Smooth muscle cell (in vitro differentiated cells): ENCODE results near the gene RNF145. TPM values are rescaled to one million over a fixed set of nuclear protein-coding genes. Genes with fewer than 3 reads are reported as not detected.
A peak's percentile ranks its signal among the peaks of the same experiment; 100 is the strongest.

Source experiments
- DNase-seq: peaks from one replicate; lab custom pipeline; 2025; ENCODE audit not compliant: unreplicated experiment; lab: John Stamatoyannopoulos, UW
- H2AFZ ChIP-seq: fragments of 200-600 bp; sonication (generic); 2 replicates; pipeline ENCODE4 v1.6.0; 2016; ENCODE audit warnings: antibody characterized with exemption, low read depth, mild to moderate bottlenecking
- H3F3A ChIP-seq: fragments of 200-600 bp; sonication (generic); 2 replicates; pipeline ENCODE4 v1.6.0; 2017; ENCODE audit warnings: antibody characterized with exemption, low read depth
- H3K27ac ChIP-seq: fragments of 200-600 bp; sonication (generic); 2 replicates; pipeline ENCODE4 v1.5.1; 2016; ENCODE audit warnings: low read depth, mild to moderate bottlenecking
- H3K27me3 ChIP-seq: fragments of 200-600 bp; sonication (generic); 2 replicates; pipeline ENCODE4 v1.6.1; 2016; ENCODE audit warnings: low read depth, mild to moderate bottlenecking
- H3K36me3 ChIP-seq: fragments of 200-600 bp; sonication (generic); 2 replicates; pipeline ENCODE4 v1.5.1; 2016; ENCODE audit warnings: low read depth
- H3K4me1 ChIP-seq: fragments of 200-600 bp; sonication (generic); 2 replicates; pipeline ENCODE4 v1.5.1; 2016; ENCODE audit warnings: low read depth
- H3K4me2 ChIP-seq: fragments of 200-600 bp; sonication (generic); 2 replicates; pipeline ENCODE4 v1.6.0; 2016; ENCODE audit warnings: mild to moderate bottlenecking
- H3K4me3 ChIP-seq: fragments of 200-600 bp; sonication (generic); 2 replicates; pipeline ENCODE4 v1.5.1; 2016; ENCODE audit warnings: mild to moderate bottlenecking
- H3K79me2 ChIP-seq: fragments of 200-600 bp; sonication (generic); 2 replicates; pipeline ENCODE4 v1.6.0; 2016; ENCODE audit warnings: low read depth, mild to moderate bottlenecking
- H3K9ac ChIP-seq: fragments of 200-600 bp; sonication (generic); 2 replicates; pipeline ENCODE4 v1.6.0; 2016; ENCODE audit warnings: low read depth
- H3K9me3 ChIP-seq: fragments of 200-600 bp; sonication (generic); replicated peaks from 2 replicates; pipeline ENCODE4 v1.5.1; 2016; ENCODE audit warnings: low read depth
- H4K20me1 ChIP-seq: fragments of 200-600 bp; sonication (generic); 2 replicates; pipeline ENCODE4 v1.6.0; 2016; ENCODE audit warnings: low read depth
- WGBS: methylation state at CpG from one replicate; pipeline ENCODE4 v1.1.7; 2016; ENCODE audit warnings: low lambda C conversion rate; 5-methylcytosine and 5-hydroxymethylcytosine counted together
- polyA plus RNA-seq: library from polyadenylated mRNA; unstranded; fragments of >200 nt; fragmentation: Nextera tagmentation; extraction: Ambion mirVana; gene quantifications from 2 replicates; pipeline ENCODE4 v1.2.1, GENCODE V29; 2016
- total RNA-seq: library from RNA; depleted of rRNA; stranded (reverse); fragments of >200 nt; gene quantifications from 2 replicates; pipeline ENCODE4 v1.2.3, GENCODE V29; 2014
- TF ChIP-seq, protein P1 (sequence below): fragments of 200-600 bp; sonication (generic); IDR thresholded peaks from 2 replicates; pipeline ENCODE4 v1.5.1; 2017; ENCODE audit warnings: borderline replicate concordance, mild to moderate bottlenecking, antibody characterized with exemption; ENCODE audit not compliant: insufficient read depth, poor library complexity, severe bottlenecking

RNF145 gene
- total and polyA plus RNA-seq, 2 experiments from 2014 or later: 24.3 to 74.3 TPM

- Histone ChIP-seq H4K20me1 (no peaks in the 10 kb centered on the region), H3K4me1 (no peaks in the 10 kb centered on the region), H3K4me3 (no peak overlapping the region), H3K4me2 (no peak overlapping the region), H3K79me2 (no peaks in the 10 kb centered on the region), H3K9ac (no peak overlapping the region), H3K27me3 (peaks cover 21% of the 10 kb centered on the region), H3K9me3 (no peaks in the 10 kb centered on the region), H2AFZ (no peak overlapping the region), H3F3A (peaks cover 4% of the 10 kb centered on the region), H3K36me3 (no peaks in the 10 kb centered on the region), H3K27ac (peak overlapping the region; percentile 40)
- no peak for DNase-seq
- TF ChIP-seq, protein P1, sequence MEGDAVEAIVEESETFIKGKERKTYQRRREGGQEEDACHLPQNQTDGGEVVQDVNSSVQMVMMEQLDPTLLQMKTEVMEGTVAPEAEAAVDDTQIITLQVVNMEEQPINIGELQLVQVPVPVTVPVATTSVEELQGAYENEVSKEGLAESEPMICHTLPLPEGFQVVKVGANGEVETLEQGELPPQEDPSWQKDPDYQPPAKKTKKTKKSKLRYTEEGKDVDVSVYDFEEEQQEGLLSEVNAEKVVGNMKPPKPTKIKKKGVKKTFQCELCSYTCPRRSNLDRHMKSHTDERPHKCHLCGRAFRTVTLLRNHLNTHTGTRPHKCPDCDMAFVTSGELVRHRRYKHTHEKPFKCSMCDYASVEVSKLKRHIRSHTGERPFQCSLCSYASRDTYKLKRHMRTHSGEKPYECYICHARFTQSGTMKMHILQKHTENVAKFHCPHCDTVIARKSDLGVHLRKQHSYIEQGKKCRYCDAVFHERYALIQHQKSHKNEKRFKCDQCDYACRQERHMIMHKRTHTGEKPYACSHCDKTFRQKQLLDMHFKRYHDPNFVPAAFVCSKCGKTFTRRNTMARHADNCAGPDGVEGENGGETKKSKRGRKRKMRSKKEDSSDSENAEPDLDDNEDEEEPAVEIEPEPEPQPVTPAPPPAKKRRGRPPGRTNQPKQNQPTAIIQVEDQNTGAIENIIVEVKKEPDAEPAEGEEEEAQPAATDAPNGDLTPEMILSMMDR: no peak
Observed at GRCh38 chr5:159243385-159243784, 34.0 kb upstream of the RNF145 start.

DNA sequence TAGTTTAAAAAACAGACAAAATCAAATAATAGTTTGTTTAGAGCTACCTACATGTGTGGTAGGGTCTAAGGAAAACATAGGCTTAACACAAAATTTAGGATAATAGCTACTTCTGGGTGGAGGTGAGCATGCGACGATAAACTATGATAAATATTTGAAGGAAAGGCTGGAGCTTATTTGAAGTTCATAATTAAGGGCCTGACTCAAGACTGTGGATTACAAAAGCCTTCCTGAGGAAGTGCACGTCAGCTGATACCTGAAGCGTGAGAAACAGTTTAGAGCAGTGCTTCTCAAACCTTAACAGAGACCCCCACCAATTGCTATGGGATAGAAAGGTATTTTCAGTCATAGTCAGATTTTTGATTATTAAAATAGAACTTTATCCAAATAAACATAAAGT lies 33.3 kb upstream of the RNF145 start:
- Histone ChIP-seq H3K27me3 (peaks cover 16% of the 10 kb centered on the region), H3K9ac (no peak overlapping the region), H3K79me2 (no peaks in the 10 kb centered on the region), H3F3A (peaks cover 4% of the 10 kb centered on the region), H2AFZ (no peak overlapping the region), H3K4me1 (no peaks in the 10 kb centered on the region), H4K20me1 (no peaks in the 10 kb centered on the region), H3K9me3 (no peaks in the 10 kb centered on the region), H3K4me2 (no peak overlapping the region), H3K36me3 (no peaks in the 10 kb centered on the region), H3K27ac (peak overlapping the region; percentile 40), H3K4me3 (no peak overlapping the region)
- TF ChIP-seq, protein P1: no peak
- DNase-seq: no peak
- 52% methylated on average over 4 of the region's 4 CpGs for WGBS

- H3K4me2 ChIP-seq: no peak overlapping the region
Observed at GRCh38 chr5:159241946-159242552, 32.7 kb upstream of the RNF145 start.

More at GRCh38 chr5:159241946-159242552, 32.7 kb upstream of the RNF145 start:
- no peaks in the 10 kb centered on the region for H3K4me1 ChIP-seq
- no peaks in the 10 kb centered on the region for H4K20me1 ChIP-seq
- H3K27me3 ChIP-seq: peaks cover 15% of the 10 kb centered on the region
- DNase-seq: no peak
- no peak overlapping the region for H2AFZ ChIP-seq
- H3K4me3 ChIP-seq: no peak overlapping the region
- no peaks in the 10 kb centered on the region for H3K36me3 ChIP-seq
- WGBS: 53% methylated on average over 2 of the region's 2 CpGs
- H3K9ac ChIP-seq: no peak overlapping the region
- peak overlapping the region; percentile 29 for H3K27ac ChIP-seq
- H3F3A ChIP-seq: peaks cover 4% of the 10 kb centered on the region
- no peaks in the 10 kb centered on the region for H3K9me3 ChIP-seq
- H3K79me2 ChIP-seq: no peaks in the 10 kb centered on the region
- TF ChIP-seq, protein P1: no peak
